RWPE2 (cell line): Measurements from ENCODE around the gene MAGEA12.
"Not testable (repeated sequence)": the region's sequence is repeated elsewhere in the genome, so short reads cannot be mapped to it uniquely, and the experiment has no call there.

Experiments
- ATAC-seq: fragments of 200-7000 bp; cut with Tn5 transposase; 3 replicates; pipeline ENCODE4 v1.9.1; 2021; ENCODE audit warnings: low read depth
- DNase-seq: peaks from one replicate; pipeline ENCODE4 v3.0.0-alpha.2; 2020; ENCODE audit warnings: low spot score
- H3K27ac ChIP-seq: fragments of 450-650 bp; 2 replicates; pipeline ENCODE4 v1.5.1; 2017; ENCODE audit warnings: mild to moderate bottlenecking; ENCODE audit not compliant: poor library complexity, severe bottlenecking
- H3K27me3 ChIP-seq: fragments of 250-450 bp; sonication (Bioruptor Pico); 2 replicates; pipeline ENCODE4 v1.5.1; 2021; ENCODE audit warnings: mild to moderate bottlenecking, moderate library complexity; ENCODE audit not compliant: insufficient read depth, poor library complexity, severe bottlenecking
- H3K36me3 ChIP-seq: fragments of 250-450 bp; sonication (Bioruptor Pico); 2 replicates; pipeline ENCODE4 v1.5.1; 2020; ENCODE audit warnings: low read depth, mild to moderate bottlenecking, moderate library complexity
- H3K4me1 ChIP-seq: fragments of 250-450 bp; sonication (Bioruptor Pico); 2 replicates; pipeline ENCODE4 v1.5.1; 2021; ENCODE audit warnings: mild to moderate bottlenecking, moderate library complexity; ENCODE audit not compliant: insufficient read depth, poor library complexity, severe bottlenecking
- H3K4me3 ChIP-seq: fragments of 250-450 bp; sonication (Bioruptor Pico); 2 replicates; pipeline ENCODE4 v1.5.1; 2021; ENCODE audit warnings: mild to moderate bottlenecking, moderate library complexity; ENCODE audit not compliant: severe bottlenecking
- H3K9me3 ChIP-seq: fragments of 250-450 bp; sonication (Bioruptor Pico); 2 replicates; pipeline ENCODE4 v1.5.1; 2021; ENCODE audit warnings: mild to moderate bottlenecking, moderate library complexity; ENCODE audit not compliant: severe bottlenecking
- CTCF ChIP-seq: fragments of 450-650 bp; IDR thresholded peaks from one replicate; pipeline ENCODE4 v1.5.1; 2017; ENCODE audit warnings: mild to moderate bottlenecking, moderate library complexity; ENCODE audit not compliant: poor library complexity, severe bottlenecking

Gene MAGEA12

GRCh38 chrX:152725409-152725808 lies 8.1 kb upstream of the MAGEA12 start:
- Histone ChIP-seq H3K27me3 (no peaks in the 10 kb centered on the region), H3K4me3 (no peak overlapping the region), H3K27ac (no peak overlapping the region), H3K36me3 (no peaks in the 10 kb centered on the region), H3K9me3 (no peaks in the 10 kb centered on the region), H3K4me1 (no peaks in the 10 kb centered on the region)
- ATAC-seq (no peak), DNase-seq (no peak)
- TF ChIP-seq CTCF = no peak

- not testable (repeated sequence) for DNase-seq, H3K4me3 ChIP-seq, H3K4me1 ChIP-seq, H3K27ac ChIP-seq, H3K9me3 ChIP-seq, H3K36me3 ChIP-seq, H3K27me3 ChIP-seq, ATAC-seq
These were observed 744 bp downstream of the MAGEA12 start for GRCh38 chrX:152734143-152734858.

GRCh38 chrX:152735101-152735500 lies 1.5 kb downstream of the MAGEA12 start:
- Histone ChIP-seq H3K4me1 (no peaks in the 10 kb centered on the region), H3K4me3 (no peak overlapping the region), H3K27me3 (no peaks in the 10 kb centered on the region), H3K27ac (no peak overlapping the region), H3K36me3 (no peaks in the 10 kb centered on the region), H3K9me3 (no peaks in the 10 kb centered on the region)
- DNase-seq = no peak
- ATAC-seq = no peak
- no peak for TF ChIP-seq CTCF

GRCh38 chrX:152735860-152736511 lies 2.4 kb downstream of the MAGEA12 start:
- no peaks in the 10 kb centered on the region for H3K27me3 ChIP-seq
- TF ChIP-seq CTCF = no peak
- no peak overlapping the region for H3K27ac ChIP-seq
- no peaks in the 10 kb centered on the region for H3K9me3 ChIP-seq
- no peak for DNase-seq
- no peak for ATAC-seq
- H3K4me3 ChIP-seq = no peak overlapping the region
- H3K36me3 ChIP-seq = no peaks in the 10 kb centered on the region
- H3K4me1 ChIP-seq = no peaks in the 10 kb centered on the region

GRCh38 chrX:152736528-152736927 lies 3.0 kb downstream of the MAGEA12 start:
- not testable (repeated sequence) for H3K27ac ChIP-seq, ATAC-seq, H3K36me3 ChIP-seq, DNase-seq, H3K9me3 ChIP-seq, H3K4me1 ChIP-seq, H3K27me3 ChIP-seq, H3K4me3 ChIP-seq

- H3K36me3 ChIP-seq = no peaks in the 10 kb centered on the region
- TF ChIP-seq CTCF = no peak
- DNase-seq (no peak), ATAC-seq (no peak)
- H3K4me3 ChIP-seq = no peak overlapping the region
- no peaks in the 10 kb centered on the region for H3K9me3 ChIP-seq
- no peaks in the 10 kb centered on the region for H3K4me1 ChIP-seq
- no peak overlapping the region for H3K27ac ChIP-seq
- no peaks in the 10 kb centered on the region for H3K27me3 ChIP-seq
These were observed 5.0 kb downstream of the MAGEA12 start for GRCh38 chrX:152738560-152738959.

- not testable (repeated sequence) for DNase-seq, H3K27ac ChIP-seq, H3K4me3 ChIP-seq, ATAC-seq, H3K4me1 ChIP-seq, H3K9me3 ChIP-seq, H3K27me3 ChIP-seq, H3K36me3 ChIP-seq
These were observed 20.4 kb downstream of the MAGEA12 start, which contains the start of gene MAGEA2 for GRCh38 chrX:152753686-152754650. TSS of gene MAGEA2 (minus strand) at chrX:152753842. CDS start at chrX:152751363, 2,479 bp downstream.
